Activated CD4-positive, CD25-positive, alpha-beta regulatory T cell treated with anti-CD3 and anti-CD28 coated beads, Interleukin-2, amount 50 U/mL, for 72 hours (primary cell): ENCODE measurements around the gene HPCAL1.
"Not testable (repeated sequence)": the region's sequence is repeated elsewhere in the genome, so short reads cannot be mapped to it uniquely, and the experiment has no call there.

Experiments used
- DNase-seq: peaks from one replicate; pipeline ENCODE4 v3.0.0; 2021

HPCAL1 gene

GRCh38 chr2:10302479-10303180 lies at the start of gene HPCAL1:
HPCAL1 (plus strand) TSS chr2:10302904; CDS start chr2:10419758, 116,854 bp downstream.
- peak; percentile 85 for DNase-seq

- DNase-seq, result no peak
Observed at GRCh38 chr2:10253596-10254372, 48.9 kb upstream of the HPCAL1 start.

- DNase-seq, result no peak
Observed at GRCh38 chr2:10254373-10255188, 48.1 kb upstream of the HPCAL1 start.

- no peak for DNase-seq
Observed at GRCh38 chr2:10255189-10256030, 47.3 kb upstream of the HPCAL1 start.

GRCh38 chr2:10256031-10256514 lies 46.6 kb upstream of the HPCAL1 start:
- no peak for DNase-seq

GRCh38 chr2:10256515-10257031 lies 46.1 kb upstream of the HPCAL1 start:
- no peak for DNase-seq

- no peak for DNase-seq
Observed at GRCh38 chr2:10257036-10257435, 45.7 kb upstream of the HPCAL1 start.

- DNase-seq, result no peak
Observed at GRCh38 chr2:10257500-10258147, 45.1 kb upstream of the HPCAL1 start.

GRCh38 chr2:10258326-10258725 lies 44.4 kb upstream of the HPCAL1 start:
- DNase-seq, result no peak

- no peak for DNase-seq
Observed at GRCh38 chr2:10258726-10259125, 44.0 kb upstream of the HPCAL1 start.

- no peak for DNase-seq
Observed at GRCh38 chr2:10260130-10260529, 42.6 kb upstream of the HPCAL1 start.

GRCh38 chr2:10263526-10263925 lies 39.2 kb upstream of the HPCAL1 start:
- not testable (repeated sequence) for DNase-seq

GRCh38 chr2:10264506-10265328 lies 38.0 kb upstream of the HPCAL1 start:
- no peak for DNase-seq

GRCh38 chr2:10265329-10266132 lies 37.2 kb upstream of the HPCAL1 start:
- no peak for DNase-seq

- DNase-seq, result peak; percentile 6
Observed at GRCh38 chr2:10266133-10266620, 36.5 kb upstream of the HPCAL1 start.

GRCh38 chr2:10267036-10267435 lies 35.7 kb upstream of the HPCAL1 start:
- no peak for DNase-seq

GRCh38 chr2:10267551-10268465 lies 34.9 kb upstream of the HPCAL1 start:
- no peak for DNase-seq

- no peak for DNase-seq
Observed at GRCh38 chr2:10269291-10269690, 33.4 kb upstream of the HPCAL1 start.
